H1 (cell line): ENCODE results near the gene CMYA5. TPM values are rescaled to one million over a fixed set of nuclear protein-coding genes. Genes with fewer than 3 reads are reported as not detected.
"Not testable (repeated sequence)": the region's sequence is repeated elsewhere in the genome, so short reads cannot be mapped to it uniquely, and the experiment has no call there.

Experiments used
- CTCF ChIA-PET: fragments of 300-600 bp; sonication (Branson Sonifier 250); formaldehyde crosslinking; loops from one replicate; lab custom pipeline; 2021; ENCODE audit not compliant: partially characterized antibody; lab: Charles Lee
- POLR2A ChIA-PET: fragments of 300-600 bp; sonication (Branson Sonifier 250); formaldehyde crosslinking; loops from one replicate; lab custom pipeline; 2021; ENCODE audit warnings: inconsistent platforms; ENCODE audit not compliant: partially characterized antibody; lab: Charles Lee
- DNase-seq, 2 experiments: peaks; one replicate each; pipeline versions ENCODE4 v3.0.0 to v3.0.0-alpha.2; 2010 to 2022; ENCODE audit warnings: low spot score in 2 of 2, low read depth in 1 of 2, mixed read lengths in 1 of 2
- FAIRE-seq: peaks from 2 replicates; lab custom pipeline; 2011; peaks lifted over from hg19 to GRCh38; lab: Jason Lieb, UNC
- H2AFZ ChIP-seq: 2 replicates; pipeline ENCODE4 v1.8.1; 2012; ENCODE audit warnings: low read length, inconsistent platforms
- H2AK5ac ChIP-seq: 2 replicates; pipeline ENCODE4 v1.6.1; 2013; ENCODE audit warnings: low read depth, low read length
- H2BK120ac ChIP-seq: replicated peaks from 2 replicates; pipeline ENCODE3; 2013; ENCODE audit warnings: low read depth, low read length, inconsistent platforms
- H2BK12ac ChIP-seq: 2 replicates; pipeline ENCODE4 v1.6.1; 2013; ENCODE audit warnings: low read depth, low read length
- H2BK15ac ChIP-seq: 2 replicates; pipeline ENCODE4 v1.6.1; 2013; ENCODE audit warnings: low read length
- H2BK20ac ChIP-seq: 2 replicates; pipeline ENCODE4 v1.6.1; 2013; ENCODE audit warnings: low read length
- H2BK5ac ChIP-seq: 2 replicates; pipeline ENCODE4 v1.6.1; 2013; ENCODE audit warnings: low read depth, low read length
- H3K14ac ChIP-seq: 2 replicates; pipeline ENCODE4 v1.6.1; 2013; ENCODE audit warnings: inconsistent platforms; ENCODE audit not compliant: insufficient read length
- H3K18ac ChIP-seq: 2 replicates; pipeline ENCODE4 v1.6.1; 2013; ENCODE audit warnings: low read length; ENCODE audit errors: extremely low read depth
- H3K23ac ChIP-seq: 2 replicates; pipeline ENCODE4 v1.6.1; 2013; ENCODE audit warnings: inconsistent platforms; ENCODE audit not compliant: insufficient read length
- H3K23me2 ChIP-seq: 2 replicates; pipeline ENCODE4 v1.6.1; 2013; ENCODE audit warnings: low read depth, low read length
- H3K27ac ChIP-seq: 2 replicates; pipeline ENCODE4 v1.6.1; 2011; ENCODE audit warnings: low read depth, low read length, inconsistent platforms
- H3K27me3 ChIP-seq, 4 experiments: replicated peaks in 1 of 4; 1 replicate in 1 of 4; 2 replicates in 3 of 4; pipeline versions ENCODE4 v1.6.1 to v1.8.1; 2011 to 2013; ENCODE audit warnings: low read length in 3 of 4, mild to moderate bottlenecking in 3 of 4, inconsistent platforms in 2 of 4, mixed read lengths in 2 of 4, moderate library complexity in 1 of 4; ENCODE audit not compliant: control insufficient read depth in 3 of 4, insufficient read depth in 3 of 4; ENCODE audit errors: extremely low read depth in 1 of 4
- H3K36me3 ChIP-seq, 4 experiments: 2 replicates each; pipeline versions ENCODE4 v1.6.1 to v1.8.1; 2011 to 2013; ENCODE audit warnings: mild to moderate bottlenecking in 4 of 4, low read length in 3 of 4, moderate library complexity in 2 of 4, control low read depth in 1 of 4, inconsistent platforms in 1 of 4; ENCODE audit not compliant: insufficient read depth in 4 of 4, control insufficient read depth in 2 of 4
- H3K4ac ChIP-seq: replicated peaks from 2 replicates; pipeline ENCODE3; 2013; ENCODE audit warnings: low read length, low read depth, mixed read lengths, inconsistent platforms; ENCODE audit not compliant: insufficient read length
- H3K4me1 ChIP-seq, 4 experiments: replicated peaks in 1 of 4; 1 replicate in 1 of 4; 2 replicates in 3 of 4; pipeline versions ENCODE4 v1.6.1 to v1.8.1; 2011 to 2013; ENCODE audit warnings: low read length in 3 of 4, inconsistent platforms in 2 of 4, mixed read lengths in 1 of 4; ENCODE audit not compliant: insufficient read depth in 4 of 4, control insufficient read depth in 3 of 4
- H3K4me2 ChIP-seq, 2 experiments: 2 replicates each; pipeline versions ENCODE4 v1.6.1 to v1.8.1; 2011 to 2013; ENCODE audit warnings: low read depth in 2 of 2, low read length in 2 of 2, control low read depth in 1 of 2, inconsistent platforms in 1 of 2, mild to moderate bottlenecking in 1 of 2; ENCODE audit not compliant: insufficient read depth in 1 of 2
- H3K4me3 ChIP-seq, 4 experiments: fragments of 200-600, 300-600 bp in 1 of 4; sonication (generic), shearing (Covaris generic), sonication (Bioruptor Twin) in 1 of 4; 2 replicates each; pipeline versions ENCODE4 v1.5.1 to v1.8.1; 2011 to 2016; ENCODE audit warnings: low read length in 4 of 4, low read depth in 3 of 4, control low read depth in 2 of 4, inconsistent platforms in 2 of 4, mild to moderate bottlenecking in 2 of 4, mixed read lengths in 1 of 4, moderate library complexity in 1 of 4; ENCODE audit not compliant: insufficient read depth in 2 of 4; ENCODE audit errors: extremely low read depth in 1 of 4
- H3K56ac ChIP-seq: replicated peaks from 2 replicates; pipeline ENCODE3; 2013; ENCODE audit warnings: low read depth, mild to moderate bottlenecking, mixed read lengths, low read length, inconsistent platforms; ENCODE audit not compliant: insufficient read length
- H3K79me1 ChIP-seq: 2 replicates; pipeline ENCODE4 v1.6.1; 2013; ENCODE audit warnings: low read depth, low read length, control low read depth
- H3K79me2 ChIP-seq, 2 experiments: 2 replicates each; pipeline versions ENCODE4 v1.6.1 to v1.8.1; 2012 to 2013; ENCODE audit warnings: low read length in 2 of 2, mild to moderate bottlenecking in 2 of 2, inconsistent platforms in 1 of 2; ENCODE audit not compliant: insufficient read depth in 2 of 2, control insufficient read depth in 1 of 2
- H3K9ac ChIP-seq, 4 experiments: replicated peaks in 1 of 4; 1 replicate in 1 of 4; 2 replicates in 3 of 4; pipeline versions ENCODE4 v1.6.1 to v1.8.1; 2011 to 2013; ENCODE audit warnings: low read depth in 3 of 4, low read length in 3 of 4, control low read depth in 2 of 4, mild to moderate bottlenecking in 2 of 4, moderate library complexity in 2 of 4, inconsistent platforms in 1 of 4; ENCODE audit errors: extremely low read depth in 1 of 4
- H3K9me3 ChIP-seq, 2 experiments: 2 replicates each; pipeline versions ENCODE4 v1.6.1 to v1.8.1; 2012 to 2013; ENCODE audit warnings: mild to moderate bottlenecking in 2 of 2, moderate library complexity in 2 of 2, control low read depth in 1 of 2, inconsistent platforms in 1 of 2, low read depth in 1 of 2, low read length in 1 of 2, mixed read lengths in 1 of 2; ENCODE audit not compliant: insufficient read depth in 2 of 2
- H4K20me1 ChIP-seq, 2 experiments: replicated peaks in 1 of 2; 2 replicates each; pipeline versions ENCODE3 to v1.8.1; 2011 to 2013; ENCODE audit warnings: inconsistent platforms in 2 of 2, low read length in 2 of 2, mild to moderate bottlenecking in 1 of 2; ENCODE audit not compliant: insufficient read depth in 2 of 2, control insufficient read depth in 1 of 2
- H4K5ac ChIP-seq: 2 replicates; pipeline ENCODE4 v1.6.1; 2013; ENCODE audit warnings: low read length, low read depth, mixed read lengths, inconsistent platforms; ENCODE audit not compliant: insufficient read length
- H4K8ac ChIP-seq: 2 replicates; pipeline ENCODE4 v1.8.0; 2013; ENCODE audit warnings: mild to moderate bottlenecking, moderate library complexity, low read length, inconsistent platforms; ENCODE audit not compliant: insufficient read depth; ENCODE audit errors: extremely low read depth
- H4K91ac ChIP-seq: replicated peaks from 2 replicates; pipeline ENCODE3; 2013; ENCODE audit warnings: low read length, mixed read lengths, inconsistent platforms; ENCODE audit not compliant: insufficient read length
- TAF1 ChIP-seq: IDR thresholded peaks from 2 replicates; pipeline ENCODE4 v1.6.1; 2011; ENCODE audit warnings: mild to moderate bottlenecking, low read depth, low read length
- YY1 ChIP-seq: IDR thresholded peaks from 2 replicates; pipeline ENCODE4 v1.6.1; 2011; ENCODE audit warnings: low read depth, mild to moderate bottlenecking, low read length
- WGBS, 2 experiments: shearing (Covaris generic) in 1 of 2; methylation state at CpG; one replicate each; pipeline versions ENCODE4 v1.1.6 to v1.1.7; 2013 to 2015; ENCODE audit warnings: low lambda C conversion rate in 2 of 2, mixed read lengths in 2 of 2, inconsistent platforms in 1 of 2, low coverage in 1 of 2, missing lambda C conversion rate in 1 of 2; ENCODE audit not compliant: insufficient replicate concordance in 2 of 2, insufficient coverage in 1 of 2, insufficient read length in 1 of 2; ENCODE audit errors: extremely low coverage in 1 of 2, missing lambda C conversion rate in 1 of 2; 5-methylcytosine and 5-hydroxymethylcytosine counted together
- polyA plus RNA-seq, 7 experiments: library from polyadenylated mRNA; depleted of rRNA in 3 of 7; stranded (reverse) in 5 of 7; unstranded in 2 of 7; fragments of >200 nt in 5 of 7; fragments of 200-250 nt in 2 of 7; gene quantifications; 1 replicate in 5 of 7; 2 replicates in 1 of 7; 4 replicates in 1 of 7; pipeline versions ENCODE4 v1.2.1 to v1.2.3, GENCODE V29; 2011 to 2013; ENCODE audit warnings: missing spikeins in 2 of 7, mixed read lengths in 2 of 7
- total RNA-seq: library from RNA; stranded (reverse); fragmentation: NEBNext Ultra II Directional; extraction: Animal tissue kit (Norgen Biotek cat#: 25700); gene quantifications from 2 replicates; pipeline ENCODE4 v1.2.1, GENCODE V29; 2021

Gene CMYA5
- total and polyA plus RNA-seq, 2 of the 8 experiments (the other 6 are each of a cell fraction or from before 2014, with no cell fraction given): 0.88 to 0.95 TPM

DNA sequence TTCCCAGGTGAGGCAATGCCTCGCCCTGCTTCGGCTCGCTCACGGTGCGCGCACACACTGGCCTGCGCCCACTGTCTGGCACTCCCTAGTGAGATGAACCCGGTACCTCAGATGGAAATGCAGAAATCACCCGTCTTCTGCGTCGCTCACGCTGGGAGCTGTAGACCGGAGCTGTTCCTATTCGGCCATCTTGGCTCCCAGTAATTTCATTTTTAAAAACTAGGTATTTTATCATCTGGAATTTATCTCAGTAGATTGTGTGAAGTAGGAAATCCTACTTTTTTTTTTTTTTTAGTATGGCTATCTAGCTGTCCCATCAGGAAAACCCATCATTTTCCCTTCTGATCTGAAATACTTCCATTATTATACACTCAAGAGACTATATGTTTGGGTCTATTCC is 95.1 kb downstream of the CMYA5 start:
- not testable (repeated sequence) for H3K79me2 ChIP-seq, H2BK12ac ChIP-seq, H4K8ac ChIP-seq, H3K36me3 ChIP-seq, H3K14ac ChIP-seq, H3K79me1 ChIP-seq, H3K27me3 ChIP-seq, H3K4me1 ChIP-seq, H2BK5ac ChIP-seq, H3K18ac ChIP-seq, H4K20me1 ChIP-seq, H3K56ac ChIP-seq, H3K27ac ChIP-seq, H2AK5ac ChIP-seq, DNase-seq, FAIRE-seq, H3K23ac ChIP-seq, H2BK20ac ChIP-seq, H4K5ac ChIP-seq, H3K9me3 ChIP-seq, H2BK15ac ChIP-seq, H3K4ac ChIP-seq, H2BK120ac ChIP-seq, H4K91ac ChIP-seq, H3K23me2 ChIP-seq
- peak overlapping the region; percentile 17 to 50; a peak in 3 of 4 replicates for H3K4me2 ChIP-seq
- peak overlapping the region in 3 of 4 experiments; percentile 11 to 58 (median 34); a peak in 4 of 7 replicates for H3K9ac ChIP-seq
- WGBS, 2 experiments: 23% methylated on average over 14 of the region's 14 CpGs; no CpG with 5 or more reads in 1 of the 2 experiments
- peak overlapping the region; percentile 26 to 66 (median 37); a peak in 7 of 8 replicates for H3K4me3 ChIP-seq
- peak; percentile 66; the same call in 1 of the 2 replicates for TF ChIP-seq YY1
- TF ChIP-seq TAF1: 0 out of 2 replicates have a peak, but pooled peaks have one; percentile 29
- 0 out of 2 replicates have a peak overlapping the region, but pooled peaks have one; percentile 12 for H2AFZ ChIP-seq
- POLR2A ChIA-PET: interaction anchor here (0.8 kb wide), 2 partner anchors 20 to 761 kb away, joined by 3 read pairs; no protein-coding TSS in a partner anchor
- CTCF ChIA-PET: interaction anchor here (0.7 to 0.8 kb wide), 3 partner anchors 32 to 386 kb away, joined by 3 to 5 read pairs (median 4); no protein-coding TSS in a partner anchor
